K562 (cell line): Measurements from ENCODE around the gene SEC23IP. TPM values are rescaled to one million over a fixed set of nuclear protein-coding genes. Genes with fewer than 3 reads are reported as not detected.

ENCODE experiments used
- FOXA3 ChIP-seq, 2 experiments: fragments of 450-650 bp in 1 of 2; sonication (generic) in 1 of 2; formaldehyde crosslinking; IDR thresholded peaks in 1 of 2; conservative IDR thresholded peaks in 1 of 2; 2 replicates each; pipeline versions ENCODE4 v1.4.0 to v1.8.0; 2020 to 2022; ENCODE audit warnings: mild to moderate bottlenecking in 2 of 2, missing genetic modification reagents in 1 of 2
- MLX ChIP-seq, 2 experiments: fragments of 450-650 bp in 1 of 2; sonication (generic) in 1 of 2; formaldehyde crosslinking; conservative IDR thresholded peaks; 2 replicates each; pipeline versions ENCODE4 v1.4.0 to v1.8.1; 2020 to 2022; ENCODE audit warnings: mild to moderate bottlenecking in 1 of 2, missing genetic modification reagents in 1 of 2
- NBN ChIP-seq: fragments of 450-650 bp; IDR thresholded peaks from 2 replicates; pipeline ENCODE4 v1.6.1; 2016; ENCODE audit warnings: low read depth, mild to moderate bottlenecking
- NONO ChIP-seq, 2 experiments: fragments of 200-400 bp in 1 of 2; fragments of 450-650 bp in 1 of 2; formaldehyde crosslinking in 1 of 2; IDR thresholded peaks; 2 replicates each; pipeline ENCODE4 v1.6.1; 2017; ENCODE audit warnings: low read depth in 2 of 2, mild to moderate bottlenecking in 2 of 2, moderate library complexity in 2 of 2, low read length in 1 of 2
- POLR2B ChIP-seq: fragments of 450-650 bp; IDR thresholded peaks from 2 replicates; pipeline ENCODE4 v1.6.1; 2018; ENCODE audit warnings: low read depth; ENCODE audit not compliant: partially characterized antibody
- RB1 ChIP-seq: fragments of 450-650 bp; IDR thresholded peaks from 2 replicates; pipeline ENCODE4 v1.6.1; 2017; ENCODE audit warnings: low read depth, mild to moderate bottlenecking
- RBFOX2 ChIP-seq: fragments of 200-400 bp; formaldehyde crosslinking; IDR thresholded peaks from 2 replicates; pipeline ENCODE4 v1.6.1; 2017; ENCODE audit warnings: low read depth, mild to moderate bottlenecking, low read length, moderate library complexity
- THAP12 ChIP-seq: fragments of 250-450 bp; sonication (Bioruptor Pico); IDR thresholded peaks from 2 replicates; pipeline ENCODE4 v1.9.0; 2021; ENCODE audit warnings: mild to moderate bottlenecking, inconsistent platforms
- ZNF24 ChIP-seq: fragments of 450-650 bp; IDR thresholded peaks from 2 replicates; pipeline ENCODE4 v1.6.1; 2016
- polyA plus RNA-seq, 8 experiments: library from polyadenylated mRNA; depleted of rRNA in 4 of 8; stranded (reverse) in 5 of 8; unstranded in 3 of 8; fragments of >200 nt; fragmentation: Nextera tagmentation in 2 of 8; fragmentation: Illumina TruSeq in 1 of 8; extraction: Ambion mirVana in 2 of 8; extraction: Trizol in 1 of 8; gene quantifications; 2 replicates each; pipeline versions ENCODE4 v1.2.1 to v1.2.3, GENCODE V29; 2011 to 2014; ENCODE audit warnings: inconsistent platforms in 1 of 8, missing spikeins in 1 of 8
- total RNA-seq, 7 experiments: library from RNA; depleted of rRNA in 6 of 7; stranded (reverse); fragments of >200 nt in 6 of 7; fragmentation: Illumina TruSeq in 2 of 7; extraction: Trizol in 2 of 7; gene quantifications; 2 replicates each; pipeline versions ENCODE4 v1.2.1 to v1.2.3, GENCODE V29; 2011 to 2021; ENCODE audit warnings: low replicate concordance in 1 of 7

SEC23IP gene
- total and polyA plus RNA-seq, 9 of the 15 experiments (the other 6 are each of a cell fraction or from before 2014, with no cell fraction given): 15.8 to 38.4 (median 22.5) TPM

- TF ChIP-seq MLX (CRISPR knock-in tag; conservative IDR thresholded peaks at IDR 0.05) (no peak), NONO (IDR thresholded peaks at IDR 0.05; ENCODE audit: low read depth in 2 of 2, low read length in 1 of 2) (peak; percentile 37 to 75; a peak in 1 of 4 replicates), FOXA3 (CRISPR knock-in tag; conservative IDR thresholded peaks at IDR 0.05 in 1 of 2, IDR thresholded peaks at IDR 0.05 in 1 of 2) (no peak), RB1 (peak; percentile 99), RBFOX2 (peak; percentile 92), THAP12 (CRISPR knock-in tag) (0 out of 2 replicates have a peak, but pooled peaks have one; percentile 50), POLR2B (no peak), NBN (no peak), ZNF24 (0 out of 2 replicates have a peak, but pooled peaks have one; percentile 26)
Observed at GRCh38 chr10:119872610-119872859, 20.0 kb upstream of the SEC23IP start, which contains the start of gene MCMBP (continued).
